PC-9 (cell line): ENCODE data around the gene NCS1. TPM values are rescaled to one million over a fixed set of nuclear protein-coding genes. Genes with fewer than 3 reads are reported as not detected.
A peak's percentile ranks its signal among the peaks of the same experiment; 100 is the strongest.

ENCODE experiments used
- BruUV-seq: library from RNA; stranded (reverse); fragments of 400-500 nt; replicated peaks from 2 replicates; lab custom pipeline; 2021; lab: Mats Ljungman, UMichigan
- CTCF ChIA-PET: fragments of 300-600 bp; sonication (Branson Sonifier 250); formaldehyde crosslinking; loops from one replicate; lab custom pipeline; 2022; ENCODE audit warnings: antibody characterized with exemption; lab: Charles Lee
- POLR2A ChIA-PET: fragments of 300-600 bp; sonication (Branson Sonifier 250); formaldehyde crosslinking; loops from one replicate; lab custom pipeline; 2022; ENCODE audit warnings: antibody characterized with exemption; ENCODE audit not compliant: unreplicated experiment; lab: Charles Lee
- DNase-seq, 2 experiments: peaks; one replicate each; pipeline versions ENCODE4 v3.0.0 to v3.0.0-alpha.2; 2015 to 2022; ENCODE audit warnings: mixed read lengths in 1 of 2
- H2AFZ ChIP-seq: fragments of 200-600 bp; sonication (generic); 2 replicates; pipeline ENCODE4 v1.8.1; 2017; ENCODE audit warnings: antibody characterized with exemption
- H3F3A ChIP-seq: fragments of 200-600 bp; sonication (generic); 2 replicates; pipeline ENCODE4 v1.8.1; 2017; ENCODE audit warnings: antibody characterized with exemption, mild to moderate bottlenecking, low read depth; ENCODE audit not compliant: insufficient read depth
- H3K27ac ChIP-seq: fragments of 200-600 bp; sonication (generic); 2 replicates; pipeline ENCODE4 v1.6.1; 2016; ENCODE audit warnings: mixed run types
- H3K27me3 ChIP-seq: fragments of 200-600 bp; sonication (generic); 2 replicates; pipeline ENCODE4 v1.6.1; 2016; ENCODE audit warnings: low read depth, mixed run types; ENCODE audit not compliant: insufficient read depth
- H3K36me3 ChIP-seq: fragments of 200-600 bp; sonication (generic); 2 replicates; pipeline ENCODE4 v1.6.1; 2016; ENCODE audit warnings: low read depth, mixed run types
- H3K4me1 ChIP-seq: fragments of 200-600 bp; sonication (generic); replicated peaks from 2 replicates; pipeline ENCODE4 v1.6.1; 2016; ENCODE audit warnings: mixed run types; ENCODE audit not compliant: insufficient read depth
- H3K4me2 ChIP-seq: fragments of 200-600 bp; sonication (generic); 2 replicates; pipeline ENCODE4 v1.6.1; 2017; ENCODE audit warnings: mixed run types
- H3K4me3 ChIP-seq: fragments of 200-600 bp; sonication (generic); 2 replicates; pipeline ENCODE4 v1.6.1; 2016; ENCODE audit warnings: mixed run types
- H3K79me2 ChIP-seq: fragments of 200-600 bp; sonication (generic); 2 replicates; pipeline ENCODE4 v1.6.1; 2017; ENCODE audit warnings: low read depth, mixed run types
- H3K9me2 ChIP-seq: fragments of 200-600 bp; sonication (generic); 2 replicates; pipeline ENCODE4 v1.8.1; 2017; ENCODE audit warnings: mild to moderate bottlenecking; ENCODE audit not compliant: insufficient read depth
- H3K9me3 ChIP-seq: fragments of 200-600 bp; sonication (generic); 2 replicates; pipeline ENCODE4 v1.8.1; 2016; ENCODE audit warnings: low read depth; ENCODE audit not compliant: insufficient read depth
- H4K20me1 ChIP-seq: fragments of 200-600 bp; sonication (generic); 2 replicates; pipeline ENCODE4 v1.8.1; 2017; ENCODE audit not compliant: insufficient read depth
- EZH2 ChIP-seq: fragments of 200-600 bp; sonication (generic); IDR thresholded peaks from 2 replicates; pipeline ENCODE4 v1.8.0; 2017; ENCODE audit warnings: antibody characterized with exemption, low read depth
- intact Hi-C: fragments of 100-400 bp; cut with micrococcal nuclease; formaldehyde crosslinking; loops from one replicate; pipeline ENCODE4 v1.10.0; 2022; ENCODE audit not compliant: unreplicated experiment
- total RNA-seq: library from RNA; stranded (reverse); gene quantifications from 2 replicates; pipeline ENCODE4 v1.2.3, GENCODE V29; 2021
- TF ChIP-seq, protein P1 (sequence below): fragments of 200-600 bp; sonication (generic); conservative IDR thresholded peaks from 2 replicates; pipeline ENCODE4 v1.6.1; 2017; ENCODE audit warnings: mixed run types, antibody characterized with exemption, mild to moderate bottlenecking, moderate library complexity

The NCS1 gene
- total RNA-seq, 1 experiment from 2014 or later: 59.2 TPM

DNA sequence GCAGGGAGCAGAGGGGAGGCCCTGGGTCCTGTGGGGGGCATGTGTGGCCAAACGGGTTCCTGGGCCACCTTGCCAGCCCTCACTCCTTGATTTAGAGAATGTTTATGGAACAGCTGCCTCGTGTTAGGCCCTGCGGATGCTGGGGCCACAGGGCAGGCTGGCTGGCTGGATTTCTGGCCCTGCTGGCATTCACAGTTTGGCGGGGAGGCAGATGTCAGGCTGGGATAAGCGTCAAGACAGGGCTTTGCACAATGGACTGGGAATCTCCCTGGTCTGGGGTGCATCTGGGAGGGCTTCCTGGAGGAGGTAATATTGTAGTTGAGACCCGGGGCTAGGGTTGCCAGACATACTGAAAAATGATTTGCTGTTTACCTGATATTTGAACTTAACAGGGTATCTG is 13.8 kb downstream of the NCS1 start:
- H3F3A ChIP-seq: no peaks in the 10 kb centered on the region
- no peak for DNase-seq
- H3K27me3 ChIP-seq: no peaks in the 10 kb centered on the region
- no peak overlapping the region for H2AFZ ChIP-seq
- peaks cover 11% of the 10 kb centered on the region for H3K4me1 ChIP-seq
- H3K4me2 ChIP-seq: no peak overlapping the region
- H3K9me3 ChIP-seq: no peaks in the 10 kb centered on the region
- H3K9me2 ChIP-seq: no peaks in the 10 kb centered on the region
- no peak overlapping the region for H3K27ac ChIP-seq
- no peaks in the 10 kb centered on the region for H3K36me3 ChIP-seq
- ChIA-PET CTCF (interaction anchor here (0.5 kb wide), 1 partner anchor 50 kb away, joined by 3 read pairs; no protein-coding TSS in a partner anchor), POLR2A (no interaction called here)
- H3K79me2 ChIP-seq: peaks cover 24% of the 10 kb centered on the region
- no peak overlapping the region for H3K4me3 ChIP-seq
- intact Hi-C loops: loop anchor here (2.0 kb wide), 2 partner anchors 57 to 67 kb away; no protein-coding TSS in a partner anchor
- no TSS peak for BruUV-seq
- TF ChIP-seq, protein P1, sequence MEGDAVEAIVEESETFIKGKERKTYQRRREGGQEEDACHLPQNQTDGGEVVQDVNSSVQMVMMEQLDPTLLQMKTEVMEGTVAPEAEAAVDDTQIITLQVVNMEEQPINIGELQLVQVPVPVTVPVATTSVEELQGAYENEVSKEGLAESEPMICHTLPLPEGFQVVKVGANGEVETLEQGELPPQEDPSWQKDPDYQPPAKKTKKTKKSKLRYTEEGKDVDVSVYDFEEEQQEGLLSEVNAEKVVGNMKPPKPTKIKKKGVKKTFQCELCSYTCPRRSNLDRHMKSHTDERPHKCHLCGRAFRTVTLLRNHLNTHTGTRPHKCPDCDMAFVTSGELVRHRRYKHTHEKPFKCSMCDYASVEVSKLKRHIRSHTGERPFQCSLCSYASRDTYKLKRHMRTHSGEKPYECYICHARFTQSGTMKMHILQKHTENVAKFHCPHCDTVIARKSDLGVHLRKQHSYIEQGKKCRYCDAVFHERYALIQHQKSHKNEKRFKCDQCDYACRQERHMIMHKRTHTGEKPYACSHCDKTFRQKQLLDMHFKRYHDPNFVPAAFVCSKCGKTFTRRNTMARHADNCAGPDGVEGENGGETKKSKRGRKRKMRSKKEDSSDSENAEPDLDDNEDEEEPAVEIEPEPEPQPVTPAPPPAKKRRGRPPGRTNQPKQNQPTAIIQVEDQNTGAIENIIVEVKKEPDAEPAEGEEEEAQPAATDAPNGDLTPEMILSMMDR: no peak
- TF ChIP-seq EZH2: no peak
- H4K20me1 ChIP-seq: peaks cover 22% of the 10 kb centered on the region

DNA sequence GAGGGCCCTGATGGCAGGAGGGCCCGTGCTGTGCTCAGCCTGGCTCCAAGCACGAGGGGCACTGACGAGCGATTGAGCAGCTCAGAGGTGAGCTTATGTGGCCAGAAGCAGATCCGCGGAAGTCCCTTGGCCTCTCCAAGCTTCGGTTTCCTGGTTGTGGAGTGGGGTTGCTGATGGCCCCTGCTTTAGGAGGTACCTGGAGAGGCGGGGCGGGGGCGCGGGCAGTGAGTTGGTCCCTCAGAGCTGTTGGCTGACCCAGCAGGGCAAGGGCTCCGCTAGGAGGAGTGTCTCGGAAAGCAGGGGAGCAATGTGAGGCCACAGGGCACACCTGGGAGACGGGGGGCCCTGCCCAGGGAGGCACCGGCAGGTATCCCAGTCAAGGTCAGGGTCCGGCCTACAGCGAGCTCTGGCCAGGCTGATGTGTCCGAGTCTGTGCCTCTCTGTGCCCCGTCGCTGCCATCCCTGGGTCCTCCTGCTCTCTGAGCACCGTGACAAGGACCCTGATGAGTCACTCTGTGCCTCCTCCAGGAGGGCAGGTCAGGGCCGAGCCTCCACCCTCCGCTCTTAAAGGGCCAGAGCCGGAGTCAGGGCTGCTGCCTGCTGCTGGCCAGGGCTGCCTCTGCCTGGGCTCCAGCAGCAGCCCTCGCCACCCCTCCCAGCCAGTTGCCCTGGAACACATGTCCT is 14.8 kb downstream of the NCS1 start:
- peak; percentile 75 to 86 for DNase-seq
- ChIA-PET CTCF (interaction anchor here (0.5 kb wide), 1 partner anchor 12 kb away, joined by 3 read pairs; no protein-coding TSS in a partner anchor), POLR2A (interaction anchor here (0.5 kb wide), 1 partner anchor 82 kb away, joined by 3 read pairs; no protein-coding TSS in a partner anchor)
- H4K20me1 ChIP-seq: peaks cover 22% of the 10 kb centered on the region
- no peaks in the 10 kb centered on the region for H3K9me2 ChIP-seq
- peaks cover 11% of the 10 kb centered on the region for H3K4me1 ChIP-seq
- no peaks in the 10 kb centered on the region for H3K36me3 ChIP-seq
- H3K27me3 ChIP-seq: no peaks in the 10 kb centered on the region
- TF ChIP-seq, protein P1: no peak
- TF ChIP-seq EZH2: no peak
- H3F3A ChIP-seq: no peaks in the 10 kb centered on the region
- intact Hi-C loops: loop anchor here (2.0 kb wide), 2 partner anchors 58 to 68 kb away; no protein-coding TSS in a partner anchor
- H3K4me3 ChIP-seq: peak overlapping the region; percentile 55
- BruUV-seq: TSS peak; percentile 39
- H3K27ac ChIP-seq: no peak overlapping the region
- H3K9me3 ChIP-seq: no peaks in the 10 kb centered on the region
- H3K79me2 ChIP-seq: peaks cover 24% of the 10 kb centered on the region
- H2AFZ ChIP-seq: peak overlapping the region; percentile 71; the same call in 1 of the 2 replicates
- H3K4me2 ChIP-seq: peak overlapping the region; percentile 91

DNA sequence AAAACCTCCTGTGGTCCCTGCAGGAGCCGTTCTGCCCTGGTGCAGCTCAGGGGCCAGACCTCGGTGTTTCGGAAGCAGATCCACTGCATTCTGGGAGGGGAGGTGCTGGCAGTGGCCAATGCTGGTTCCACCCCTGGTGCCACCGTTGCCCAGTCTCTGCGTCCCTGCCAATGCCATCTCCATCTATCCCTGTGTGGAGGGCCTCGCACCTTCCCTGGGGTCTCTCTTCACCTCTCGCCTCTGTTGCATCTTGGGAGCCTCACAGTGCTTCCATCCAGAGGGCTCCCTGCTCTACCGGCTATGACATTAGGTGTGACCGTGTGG is 15.3 kb downstream of the NCS1 start:
- Histone ChIP-seq H3K4me3 (peak overlapping the region; percentile 55; the same call in 1 of the 2 replicates), H3K27me3 (no peaks in the 10 kb centered on the region), H2AFZ (0 out of 2 replicates have a peak overlapping the region, but pooled peaks have one; percentile 71), H4K20me1 (peaks cover 22% of the 10 kb centered on the region), H3K4me1 (peaks cover 11% of the 10 kb centered on the region), H3F3A (no peaks in the 10 kb centered on the region), H3K79me2 (peaks cover 24% of the 10 kb centered on the region), H3K27ac (no peak overlapping the region), H3K4me2 (peak overlapping the region; percentile 91), H3K9me2 (no peaks in the 10 kb centered on the region), H3K36me3 (no peaks in the 10 kb centered on the region), H3K9me3 (no peaks in the 10 kb centered on the region)
- CTCF ChIA-PET: interaction anchor here (0.5 kb wide), 1 partner anchor 13 kb away, joined by 3 read pairs; no protein-coding TSS in a partner anchor
- no TSS peak for BruUV-seq
- no peak for DNase-seq
- intact Hi-C loops: loop anchor here (2.0 kb wide), 2 partner anchors 59 to 69 kb away; no protein-coding TSS in a partner anchor
- TF ChIP-seq EZH2: no peak
- TF ChIP-seq, protein P1: no peak
- POLR2A ChIA-PET: no interaction called here
